Esophagus squamous epithelium (tissue), 5 donors: Measurements from ENCODE around the gene OR2V1. TPM values are rescaled to one million over a fixed set of nuclear protein-coding genes. Genes with fewer than 3 reads are reported as not detected.

Experiments
- DNase-seq: peaks from one replicate; lab custom pipeline; 2025; lab: John Stamatoyannopoulos, UW
- H3K27ac ChIP-seq, 4 donors: fragments of 200-600 bp; sonication (generic); one replicate each; pipeline ENCODE4 v1.5.1; 2016 to 2019; ENCODE audit warnings: mild to moderate bottlenecking in 1 of 4
- H3K27me3 ChIP-seq, 4 donors: fragments of 200-600 bp; sonication (generic); 1 replicate in 3 of 4; 2 replicates in 1 of 4; pipeline versions ENCODE4 v1.5.1 to v1.6.0; 2017 to 2021; ENCODE audit warnings: antibody characterized with exemption in 1 of 4
- H3K36me3 ChIP-seq, 3 donors: fragments of 200-600 bp; sonication (generic); one replicate each; pipeline ENCODE4 v1.5.1; 2016 to 2019
- H3K4me1 ChIP-seq, 3 donors: fragments of 200-600 bp; sonication (generic); one replicate each; pipeline ENCODE4 v1.5.1; 2017 to 2019
- H3K4me3 ChIP-seq, 4 donors: fragments of 200-600 bp; sonication (generic); 1 replicate in 3 of 4; 2 replicates in 1 of 4; pipeline ENCODE4 v1.5.1; 2016 to 2019; ENCODE audit warnings: mild to moderate bottlenecking in 2 of 4, moderate library complexity in 1 of 4
- H3K9me3 ChIP-seq, 3 donors: fragments of 200-600 bp; sonication (generic); one replicate each; pipeline ENCODE4 v1.5.1; 2016 to 2019
- CTCF ChIP-seq, 6 experiments: fragments of 450-650 bp in 4 of 6; fragments of 200-600 bp in 2 of 6; sonication (generic) in 2 of 6; IDR thresholded peaks; one replicate each; pipeline ENCODE4 v1.5.1; 2016 to 2019; ENCODE audit warnings: antibody characterized with exemption in 6 of 6, mild to moderate bottlenecking in 4 of 6, moderate library complexity in 4 of 6
- POLR2A ChIP-seq, 4 donors: fragments of 450-650 bp; IDR thresholded peaks; one replicate each; pipeline ENCODE4 v1.6.1; 2017; ENCODE audit warnings: antibody characterized with exemption in 4 of 4, mild to moderate bottlenecking in 4 of 4, moderate library complexity in 3 of 4
- WGBS, 2 donors: methylation state at CpG; one replicate each; pipeline ENCODE4 v1.1.5; 2018; 5-methylcytosine and 5-hydroxymethylcytosine counted together
- intact Hi-C: fragments of 100-400 bp; cut with DNase I; formaldehyde crosslinking; loops from one replicate; pipeline ENCODE4 v1.15.0; 2022
- total RNA-seq, 4 donors: library from RNA; depleted of rRNA; stranded (reverse); fragments of >200 nt; gene quantifications; one replicate each; pipeline ENCODE4 v1.1.0, GENCODE V29; 2016
- donor health status: DM: yes; HTN: yes; CAD: no.

Gene OR2V1
- total RNA-seq, 4 donors from 2014 or later, result not detected

GRCh38 chr5:181138258-181138657 lies 7.3 kb upstream of the OR2V1 start:
- Histone ChIP-seq H3K4me3 (no peak overlapping the region), H3K9me3 (peaks cover 0 to 8% (median 0%) of the 10 kb centered on the region in 3 donors), H3K27ac (no peak overlapping the region), H3K27me3 (peaks cover 0 to 26% (median 0%) of the 10 kb centered on the region in 4 donors), H3K4me1 (peaks cover 0 to 6% (median 3%) of the 10 kb centered on the region in 3 donors), H3K36me3 (no peaks in the 10 kb centered on the region)
- no peak for DNase-seq
- 20 to 53% methylated on average over 4 to 5 of the region's 5 CpGs for WGBS, 2 donors
- intact Hi-C loops, result no loop called here
- TF ChIP-seq POLR2A (IDR thresholded peaks at IDR 0.05) (no peak), CTCF (IDR thresholded peaks at IDR 0.05) (peak in 1 of 6 experiments; percentile 3)

GRCh38 chr5:181136361-181136955 lies 5.5 kb upstream of the OR2V1 start:
- H3K27me3 ChIP-seq, result peaks cover 0 to 25% (median 0%) of the 10 kb centered on the region in 4 donors
- intact Hi-C loops, result no loop called here
- H3K27ac ChIP-seq, result no peak overlapping the region
- TF ChIP-seq POLR2A (IDR thresholded peaks at IDR 0.05), result no peak
- DNase-seq, result no peak
- H3K4me3 ChIP-seq, result no peak overlapping the region
- H3K4me1 ChIP-seq, result peaks cover 0 to 6% (median 3%) of the 10 kb centered on the region in 3 donors
- no peaks in the 10 kb centered on the region for H3K36me3 ChIP-seq
- peaks cover 0 to 8% (median 0%) of the 10 kb centered on the region in 3 donors for H3K9me3 ChIP-seq
- 87 to 88% methylated on average over 4 of the region's 4 CpGs for WGBS, 2 donors

- no peak for DNase-seq
- no peak overlapping the region for H3K27ac ChIP-seq
- WGBS, 2 donors, result 70 to 72% methylated on average over 6 of the region's 6 CpGs
- H3K36me3 ChIP-seq, result no peaks in the 10 kb centered on the region
- TF ChIP-seq POLR2A (IDR thresholded peaks at IDR 0.05) (no peak), CTCF (IDR thresholded peaks at IDR 0.05) (no peak)
- peaks cover 0 to 6% (median 3%) of the 10 kb centered on the region in 3 donors for H3K4me1 ChIP-seq
- H3K27me3 ChIP-seq, result peaks cover 0 to 41% (median 0%) of the 10 kb centered on the region in 4 donors
- no peak overlapping the region for H3K4me3 ChIP-seq
- peaks cover 0 to 8% (median 0%) of the 10 kb centered on the region in 3 donors for H3K9me3 ChIP-seq
- intact Hi-C loops, result no loop called here
Observed at GRCh38 chr5:181134259-181134658, 3.3 kb upstream of the OR2V1 start.

GRCh38 chr5:181133610-181134231 lies 2.8 kb upstream of the OR2V1 start:
- H3K36me3 ChIP-seq, result no peaks in the 10 kb centered on the region
- no peak for TF ChIP-seq CTCF (IDR thresholded peaks at IDR 0.05)
- TF ChIP-seq POLR2A (IDR thresholded peaks at IDR 0.05), result no peak
- 46 to 53% methylated on average over 10 of the region's 10 CpGs for WGBS, 2 donors
- no peak for DNase-seq
- no peak overlapping the region for H3K27ac ChIP-seq
- H3K9me3 ChIP-seq, result peaks cover 0 to 8% (median 0%) of the 10 kb centered on the region in 3 donors
- intact Hi-C loops, result no loop called here
- H3K4me1 ChIP-seq, result peaks cover 0 to 6% (median 3%) of the 10 kb centered on the region in 3 donors
- H3K27me3 ChIP-seq, result peaks cover 0 to 46% (median 0%) of the 10 kb centered on the region in 4 donors
- no peak overlapping the region for H3K4me3 ChIP-seq

GRCh38 chr5:181133083-181133482 lies 2.1 kb upstream of the OR2V1 start:
- TF ChIP-seq POLR2A (IDR thresholded peaks at IDR 0.05) (no peak), CTCF (IDR thresholded peaks at IDR 0.05) (no peak)
- 59 to 71% methylated on average over 2 to 3 of the region's 3 CpGs for WGBS, 2 donors
- DNase-seq, result no peak
- Histone ChIP-seq H3K4me3 (no peak overlapping the region), H3K27me3 (peaks cover 0 to 53% (median 0%) of the 10 kb centered on the region in 4 donors), H3K9me3 (peaks cover 0 to 8% (median 0%) of the 10 kb centered on the region in 3 donors), H3K27ac (no peak overlapping the region), H3K36me3 (no peaks in the 10 kb centered on the region), H3K4me1 (peaks cover 0 to 6% (median 3%) of the 10 kb centered on the region in 3 donors)
- intact Hi-C loops, result no loop called here
